PC-9 (cell line): ENCODE data around the gene NFATC1. TPM values are rescaled to one million over a fixed set of nuclear protein-coding genes. Genes with fewer than 3 reads are reported as not detected.

Experiments
- BruUV-seq: library from RNA; stranded (reverse); fragments of 400-500 nt; replicated peaks from 2 replicates; lab custom pipeline; 2021; lab: Mats Ljungman, UMichigan
- CTCF ChIA-PET: fragments of 300-600 bp; sonication (Branson Sonifier 250); formaldehyde crosslinking; loops from one replicate; lab custom pipeline; 2022; ENCODE audit warnings: antibody characterized with exemption; lab: Charles Lee
- POLR2A ChIA-PET: fragments of 300-600 bp; sonication (Branson Sonifier 250); formaldehyde crosslinking; loops from one replicate; lab custom pipeline; 2022; ENCODE audit warnings: antibody characterized with exemption; ENCODE audit not compliant: unreplicated experiment; lab: Charles Lee
- DNase-seq, 2 experiments: peaks; one replicate each; pipeline versions ENCODE4 v3.0.0 to v3.0.0-alpha.2; 2015 to 2022; ENCODE audit warnings: mixed read lengths in 1 of 2
- H2AFZ ChIP-seq: fragments of 200-600 bp; sonication (generic); 2 replicates; pipeline ENCODE4 v1.8.1; 2017; ENCODE audit warnings: antibody characterized with exemption
- H3F3A ChIP-seq: fragments of 200-600 bp; sonication (generic); 2 replicates; pipeline ENCODE4 v1.8.1; 2017; ENCODE audit warnings: antibody characterized with exemption, mild to moderate bottlenecking, low read depth; ENCODE audit not compliant: insufficient read depth
- H3K27ac ChIP-seq: fragments of 200-600 bp; sonication (generic); 2 replicates; pipeline ENCODE4 v1.6.1; 2016; ENCODE audit warnings: mixed run types
- H3K27me3 ChIP-seq: fragments of 200-600 bp; sonication (generic); 2 replicates; pipeline ENCODE4 v1.6.1; 2016; ENCODE audit warnings: low read depth, mixed run types; ENCODE audit not compliant: insufficient read depth
- H3K36me3 ChIP-seq: fragments of 200-600 bp; sonication (generic); 2 replicates; pipeline ENCODE4 v1.6.1; 2016; ENCODE audit warnings: low read depth, mixed run types
- H3K4me1 ChIP-seq: fragments of 200-600 bp; sonication (generic); replicated peaks from 2 replicates; pipeline ENCODE4 v1.6.1; 2016; ENCODE audit warnings: mixed run types; ENCODE audit not compliant: insufficient read depth
- H3K4me2 ChIP-seq: fragments of 200-600 bp; sonication (generic); 2 replicates; pipeline ENCODE4 v1.6.1; 2017; ENCODE audit warnings: mixed run types
- H3K4me3 ChIP-seq: fragments of 200-600 bp; sonication (generic); 2 replicates; pipeline ENCODE4 v1.6.1; 2016; ENCODE audit warnings: mixed run types
- H3K79me2 ChIP-seq: fragments of 200-600 bp; sonication (generic); 2 replicates; pipeline ENCODE4 v1.6.1; 2017; ENCODE audit warnings: low read depth, mixed run types
- H3K9me2 ChIP-seq: fragments of 200-600 bp; sonication (generic); 2 replicates; pipeline ENCODE4 v1.8.1; 2017; ENCODE audit warnings: mild to moderate bottlenecking; ENCODE audit not compliant: insufficient read depth
- H3K9me3 ChIP-seq: fragments of 200-600 bp; sonication (generic); 2 replicates; pipeline ENCODE4 v1.8.1; 2016; ENCODE audit warnings: low read depth; ENCODE audit not compliant: insufficient read depth
- H4K20me1 ChIP-seq: fragments of 200-600 bp; sonication (generic); 2 replicates; pipeline ENCODE4 v1.8.1; 2017; ENCODE audit not compliant: insufficient read depth
- CTCF ChIP-seq: fragments of 200-600 bp; sonication (generic); conservative IDR thresholded peaks from 2 replicates; pipeline ENCODE4 v1.6.1; 2017; ENCODE audit warnings: mixed run types, antibody characterized with exemption, mild to moderate bottlenecking, moderate library complexity
- EZH2 ChIP-seq: fragments of 200-600 bp; sonication (generic); IDR thresholded peaks from 2 replicates; pipeline ENCODE4 v1.8.0; 2017; ENCODE audit warnings: antibody characterized with exemption, low read depth
- intact Hi-C: fragments of 100-400 bp; cut with micrococcal nuclease; formaldehyde crosslinking; loops from one replicate; pipeline ENCODE4 v1.10.0; 2022; ENCODE audit not compliant: unreplicated experiment
- total RNA-seq: library from RNA; stranded (reverse); gene quantifications from 2 replicates; pipeline ENCODE4 v1.2.3, GENCODE V29; 2021

Gene NFATC1
- total RNA-seq, 1 experiment from 2014 or later: 2.6 TPM

- Histone ChIP-seq H2AFZ (no peak overlapping the region), H3F3A (no peaks in the 10 kb centered on the region), H3K27ac (no peak overlapping the region), H3K4me2 (no peak overlapping the region), H3K36me3 (no peaks in the 10 kb centered on the region), H4K20me1 (no peaks in the 10 kb centered on the region), H3K79me2 (no peaks in the 10 kb centered on the region), H3K4me3 (no peak overlapping the region), H3K4me1 (no peaks in the 10 kb centered on the region), H3K9me3 (no peaks in the 10 kb centered on the region), H3K9me2 (no peaks in the 10 kb centered on the region), H3K27me3 (peaks cover 50% of the 10 kb centered on the region)
- ChIA-PET CTCF (no interaction called here), POLR2A (no interaction called here)
- TF ChIP-seq CTCF (no peak), EZH2 (no peak)
- intact Hi-C loops: loop anchor here (10.0 kb wide), 1 partner anchor 118 kb away; no protein-coding TSS in a partner anchor
- DNase-seq: no peak
- BruUV-seq: no TSS peak
Observed at GRCh38 chr18:79526468-79527460, 131.0 kb downstream of the NFATC1 start.

GRCh38 chr18:79527656-79528315 is 132.1 kb downstream of the NFATC1 start:
- H3F3A ChIP-seq: no peaks in the 10 kb centered on the region
- DNase-seq: no peak
- no peak overlapping the region for H2AFZ ChIP-seq
- BruUV-seq: no TSS peak
- peaks cover 56% of the 10 kb centered on the region for H3K27me3 ChIP-seq
- no peak overlapping the region for H3K4me3 ChIP-seq
- TF ChIP-seq CTCF: no peak
- TF ChIP-seq EZH2: no peak
- H3K9me2 ChIP-seq: no peaks in the 10 kb centered on the region
- ChIA-PET CTCF (no interaction called here), POLR2A (no interaction called here)
- no peaks in the 10 kb centered on the region for H3K9me3 ChIP-seq
- H3K4me2 ChIP-seq: no peak overlapping the region
- no peak overlapping the region for H3K27ac ChIP-seq
- H3K36me3 ChIP-seq: no peaks in the 10 kb centered on the region
- H3K4me1 ChIP-seq: no peaks in the 10 kb centered on the region
- H3K79me2 ChIP-seq: no peaks in the 10 kb centered on the region
- intact Hi-C loops: loop anchor here (1.0 to 10.0 kb wide), 2 partner anchors 117 to 148 kb away; no protein-coding TSS in a partner anchor
- no peaks in the 10 kb centered on the region for H4K20me1 ChIP-seq

- no TSS peak for BruUV-seq
- Histone ChIP-seq H3K27me3 (peaks cover 61% of the 10 kb centered on the region), H2AFZ (no peak overlapping the region), H3K4me1 (no peaks in the 10 kb centered on the region), H3K9me3 (no peaks in the 10 kb centered on the region), H3K4me3 (no peak overlapping the region), H3K79me2 (no peaks in the 10 kb centered on the region), H3K27ac (no peak overlapping the region), H3F3A (no peaks in the 10 kb centered on the region), H4K20me1 (no peaks in the 10 kb centered on the region), H3K36me3 (no peaks in the 10 kb centered on the region), H3K9me2 (no peaks in the 10 kb centered on the region), H3K4me2 (no peak overlapping the region)
- ChIA-PET POLR2A (no interaction called here), CTCF (no interaction called here)
- intact Hi-C loops: loop anchor here (1.0 to 10.0 kb wide), 2 partner anchors 116 to 149 kb away; no protein-coding TSS in a partner anchor
- DNase-seq: no peak
- TF ChIP-seq CTCF (no peak), EZH2 (no peak)
Observed at GRCh38 chr18:79528316-79528695, 132.6 kb downstream of the NFATC1 start.
